Fibroblast of mammary gland (primary cell): ENCODE measurements around the gene FAM3C.

Experiments
- DNase-seq: peaks from one replicate; pipeline ENCODE4 v3.0.0-alpha.2; 2010; ENCODE audit warnings: low read depth
- H3K4me3 ChIP-seq: 2 replicates; pipeline ENCODE4 v1.5.1; 2011; ENCODE audit warnings: low read depth, mild to moderate bottlenecking, low read length, moderate library complexity; ENCODE audit not compliant: control insufficient read depth
- TF ChIP-seq, protein P1 (sequence below): conservative IDR thresholded peaks from 2 replicates; pipeline ENCODE4 v1.5.1; 2011; ENCODE audit warnings: low read depth, low read length, inconsistent platforms; ENCODE audit not compliant: control insufficient read depth, insufficient read depth

Gene FAM3C

DNA sequence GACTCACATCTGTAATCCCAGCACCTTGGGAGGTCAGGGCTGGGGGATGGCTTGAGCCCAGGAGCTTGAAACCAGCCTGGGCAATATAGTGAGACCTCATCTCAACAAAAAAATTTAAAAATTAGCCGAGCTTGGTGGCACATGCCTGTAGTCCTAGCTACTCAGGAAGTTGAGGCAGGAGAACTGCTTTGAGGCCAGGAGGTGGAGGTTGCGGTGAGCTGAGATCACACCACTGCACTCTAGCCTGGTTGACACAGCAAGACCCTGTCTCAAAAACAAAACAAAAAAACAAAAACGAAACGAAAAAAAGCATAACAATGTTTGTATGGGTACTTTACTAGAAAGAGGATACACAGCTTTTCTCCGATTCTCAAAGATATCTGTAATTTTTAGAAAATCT lies 35.5 kb downstream of the FAM3C start:
- H3K4me3 ChIP-seq, result no peak overlapping the region
- TF ChIP-seq, protein P1, sequence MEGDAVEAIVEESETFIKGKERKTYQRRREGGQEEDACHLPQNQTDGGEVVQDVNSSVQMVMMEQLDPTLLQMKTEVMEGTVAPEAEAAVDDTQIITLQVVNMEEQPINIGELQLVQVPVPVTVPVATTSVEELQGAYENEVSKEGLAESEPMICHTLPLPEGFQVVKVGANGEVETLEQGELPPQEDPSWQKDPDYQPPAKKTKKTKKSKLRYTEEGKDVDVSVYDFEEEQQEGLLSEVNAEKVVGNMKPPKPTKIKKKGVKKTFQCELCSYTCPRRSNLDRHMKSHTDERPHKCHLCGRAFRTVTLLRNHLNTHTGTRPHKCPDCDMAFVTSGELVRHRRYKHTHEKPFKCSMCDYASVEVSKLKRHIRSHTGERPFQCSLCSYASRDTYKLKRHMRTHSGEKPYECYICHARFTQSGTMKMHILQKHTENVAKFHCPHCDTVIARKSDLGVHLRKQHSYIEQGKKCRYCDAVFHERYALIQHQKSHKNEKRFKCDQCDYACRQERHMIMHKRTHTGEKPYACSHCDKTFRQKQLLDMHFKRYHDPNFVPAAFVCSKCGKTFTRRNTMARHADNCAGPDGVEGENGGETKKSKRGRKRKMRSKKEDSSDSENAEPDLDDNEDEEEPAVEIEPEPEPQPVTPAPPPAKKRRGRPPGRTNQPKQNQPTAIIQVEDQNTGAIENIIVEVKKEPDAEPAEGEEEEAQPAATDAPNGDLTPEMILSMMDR, result no peak
- no peak for DNase-seq

DNA sequence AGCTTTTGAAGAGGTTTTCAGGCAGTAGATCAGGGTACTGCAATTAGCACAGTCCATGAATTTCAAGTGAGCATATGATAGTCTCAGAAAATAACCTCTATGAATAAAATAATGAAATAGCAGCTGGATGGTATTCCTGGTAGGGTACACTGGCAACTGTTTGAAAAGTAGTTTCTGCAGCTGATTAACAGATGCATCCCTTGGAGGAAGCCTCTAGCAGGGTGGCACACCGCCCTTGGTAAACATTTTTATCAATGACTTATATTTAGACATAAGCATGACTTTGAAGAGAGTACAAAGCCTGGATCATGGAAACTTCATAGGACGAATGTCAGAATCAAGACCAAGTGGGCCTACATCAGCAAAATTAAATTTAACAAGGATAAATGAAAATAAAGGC lies 40.5 kb downstream of the FAM3C start:
- DNase-seq, result no peak
- H3K4me3 ChIP-seq, result no peak overlapping the region
- TF ChIP-seq, protein P1, result no peak

DNA sequence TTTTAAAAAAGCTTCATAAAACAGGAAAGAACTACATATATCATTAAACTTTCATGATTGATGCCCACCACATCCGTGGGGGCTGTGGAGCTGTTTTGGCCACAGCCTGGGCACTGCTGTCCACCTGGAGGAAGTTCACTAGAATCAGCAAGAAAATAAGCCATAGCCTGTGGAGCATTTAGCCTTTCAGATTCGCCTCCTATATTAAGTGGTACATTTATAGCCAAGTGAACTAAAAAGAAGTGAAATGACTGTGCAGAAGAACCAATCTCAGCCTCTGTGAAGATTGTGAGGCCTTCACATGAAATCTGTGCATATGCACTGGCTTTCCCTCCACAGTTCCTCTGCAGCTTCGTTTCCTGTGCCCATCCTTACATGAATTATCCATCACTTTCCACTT lies 43.8 kb downstream of the FAM3C start:
- TF ChIP-seq, protein P1, result no peak
- no peak overlapping the region for H3K4me3 ChIP-seq
- DNase-seq, result no peak

DNA sequence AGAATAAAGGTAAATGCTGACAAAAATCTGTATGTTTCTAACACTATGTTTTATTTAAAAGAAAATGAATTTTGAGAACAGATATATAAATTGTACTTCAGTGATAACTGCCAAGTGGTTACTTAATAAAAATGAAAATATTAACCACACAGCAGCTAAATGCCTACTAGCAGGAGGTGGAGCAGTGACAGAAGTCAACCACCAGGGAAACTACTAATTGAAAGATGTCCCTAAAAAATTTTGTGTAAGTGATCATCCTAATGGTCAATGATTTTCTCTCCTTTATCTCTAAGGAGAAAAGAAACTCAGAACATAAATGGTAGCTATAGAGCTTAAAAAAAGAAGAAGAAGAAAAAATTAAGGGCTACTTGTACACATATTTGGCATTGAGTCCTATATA lies 44.4 kb downstream of the FAM3C start:
- no peak overlapping the region for H3K4me3 ChIP-seq
- TF ChIP-seq, protein P1, result peak; percentile 9
- DNase-seq, result no peak

DNA sequence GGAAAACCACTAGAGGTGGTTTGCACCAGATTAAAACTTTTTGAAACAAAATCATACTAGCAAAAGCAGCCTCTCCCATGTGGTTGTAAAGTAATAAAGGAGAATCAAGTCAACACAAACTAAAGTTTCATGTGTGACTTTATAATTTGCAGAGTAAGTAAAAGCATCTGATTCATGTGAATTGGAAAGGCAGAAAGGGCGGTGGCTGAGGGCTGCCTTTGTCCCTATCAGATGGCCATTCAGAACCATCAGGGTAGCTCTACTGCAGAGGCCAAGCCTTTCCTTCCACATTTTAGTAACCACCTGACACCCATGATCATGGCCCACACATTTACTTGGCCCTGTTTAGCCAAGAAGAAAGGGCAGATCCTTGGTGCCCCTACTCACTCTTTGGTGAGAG lies 51.6 kb downstream of the FAM3C start:
- TF ChIP-seq, protein P1, result no peak
- no peak for DNase-seq

DNA sequence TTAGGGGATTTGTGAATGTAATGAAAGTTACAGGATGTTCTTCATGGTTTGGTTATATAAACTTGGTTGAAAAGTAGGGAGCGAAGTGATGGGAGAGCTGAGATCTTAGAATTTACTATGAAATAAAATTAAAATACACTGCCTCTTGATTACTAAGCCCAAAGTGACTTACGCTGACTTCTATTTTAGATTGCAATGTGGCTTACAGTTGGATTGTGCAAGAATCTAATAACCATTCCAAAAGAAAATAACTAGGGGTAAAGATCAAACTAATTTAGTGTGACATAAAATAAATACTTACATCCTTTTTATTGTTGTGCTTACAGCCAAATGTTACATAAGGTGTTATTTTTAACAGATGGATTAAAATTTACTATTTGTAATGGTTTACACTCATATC lies 52.0 kb downstream of the FAM3C start:
- TF ChIP-seq, protein P1, result no peak
- H3K4me3 ChIP-seq, result no peak overlapping the region
- DNase-seq, result peak; percentile 25

More for the DNA sequence above, 51.6 kb downstream of the FAM3C start:
- no peak overlapping the region for H3K4me3 ChIP-seq

DNA sequence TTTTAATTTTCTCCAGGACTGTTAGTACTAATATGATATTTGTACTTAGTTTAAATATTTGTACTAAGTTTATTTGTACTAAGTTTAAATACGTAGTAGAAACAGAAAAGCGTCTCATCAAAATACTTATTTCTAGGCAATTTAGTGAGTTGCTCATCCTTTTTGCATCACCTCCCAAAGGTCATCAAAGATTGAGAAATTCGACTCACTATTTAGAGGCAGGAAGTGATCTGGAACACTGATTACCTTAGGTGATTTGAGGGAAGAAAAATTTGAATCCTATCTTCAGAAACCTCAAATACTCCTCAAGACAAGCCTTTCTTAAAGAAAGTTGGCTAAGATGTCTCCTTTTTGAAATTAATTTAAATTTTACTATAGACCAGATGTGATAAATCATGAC lies 52.8 kb downstream of the FAM3C start:
- TF ChIP-seq, protein P1, result no peak
- no peak overlapping the region for H3K4me3 ChIP-seq
- DNase-seq, result peak; percentile 41
